ENCODE data around the gene PROS1. TPM values are rescaled to one million over a fixed set of nuclear protein-coding genes. Genes with fewer than 3 reads are reported as not detected.

PROS1 gene
- total and polyA plus RNA-seq, 9 of the 15 experiments (the other 6 are each of a cell fraction or from before 2014, with no cell fraction given), result 5.5 to 50.5 (median 22.7) TPM

- Histone ChIP-seq H3K27ac (ENCODE audit: extremely low read depth, low read depth, low read length) (no peak overlapping the region), H2AFZ (ENCODE audit: low read depth, low read length) (no peak overlapping the region), H3K4me2 (ENCODE audit: insufficient read depth, low read length) (no peak overlapping the region), H3K27me3 (ENCODE audit: control insufficient read depth in 2 of 2, insufficient read depth in 2 of 2, low read length in 2 of 2) (no peaks in the 10 kb centered on the region), H3K9ac (ENCODE audit: insufficient read depth in 1 of 2, low read depth in 2 of 2, low read length in 2 of 2) (no peak overlapping the region), H4K20me1 (replicated peaks; ENCODE audit: control insufficient read depth, insufficient read depth, low read length) (no peaks in the 10 kb centered on the region), H3K79me2 (ENCODE audit: control insufficient read depth, insufficient read depth, low read length) (no peaks in the 10 kb centered on the region), H3K9me3 (replicated peaks; ENCODE audit: control insufficient read depth, insufficient read depth, low read depth, low read length) (no peaks in the 10 kb centered on the region), H3K4me1 (replicated peaks in 1 of 2; ENCODE audit: control insufficient read depth in 2 of 2, insufficient read depth in 2 of 2, low read length in 2 of 2) (peaks cover 0 to 5% of the 10 kb centered on the region in 2 experiments; a peak in 1 of 5 replicates), H3K4me3 (no peak overlapping the region), H3K36me3 (ENCODE audit: control insufficient read depth, insufficient read depth, low read length) (no peaks in the 10 kb centered on the region), H3K9me1 (ENCODE audit: control insufficient read depth, insufficient read depth, low read length) (no peaks in the 10 kb centered on the region)
- WGBS (ENCODE audit: insufficient coverage, low coverage, missing lambda C conversion rate), result 62% methylated on average over 5 of the region's 5 CpGs
- DNase-seq (ENCODE audit: extremely low read depth in 1 of 4, low spot score in 3 of 4) (no peak), FAIRE-seq (no peak), ATAC-seq (no peak)
- CTCF ChIA-PET (ENCODE audit: low intra/inter-chr PET ratio), result no interaction called here
- in situ Hi-C loops (cut with MboI), result no loop called here
- TF ChIP-seq CCAR2 (IDR thresholded peaks at IDR 0.05; ENCODE audit: low read depth, low read length) (no peak), ZFP30 (CRISPR knock-in tag; IDR thresholded peaks at IDR 0.05; ENCODE audit: borderline replicate concordance) (no peak), SIRT6 (IDR thresholded peaks at IDR 0.05; ENCODE audit: low read depth, low read length) (no peak), IFI16 (CRISPR knock-in tag; IDR thresholded peaks at IDR 0.05) (no peak), HNRNPH1 (optimal IDR thresholded peaks at IDR 0.05; ENCODE audit: low read depth, low read length) (no peak)
- BruUV-seq (replicated peaks), result no TSS peak
- intact Hi-C loops (cut with micrococcal nuclease), result no loop called here
- POLR2A ChIA-PET, result no interaction called here
Measured at GRCh38 chr3:93931597-93932229, 42.0 kb downstream of the PROS1 start.

- no peak overlapping the region for H3K27ac ChIP-seq (ENCODE audit: extremely low read depth, low read depth, low read length)
- no peak overlapping the region for H3K4me2 ChIP-seq (ENCODE audit: insufficient read depth, low read length)
- no peak overlapping the region for H2AFZ ChIP-seq (ENCODE audit: low read depth, low read length)
- in situ Hi-C loops (cut with MboI), result no loop called here
- no peak for ATAC-seq
- no peak overlapping the region for H3K9ac ChIP-seq (ENCODE audit: insufficient read depth in 1 of 2, low read depth in 2 of 2, low read length in 2 of 2)
- no peaks in the 10 kb centered on the region for H3K9me3 ChIP-seq (replicated peaks; ENCODE audit: control insufficient read depth, insufficient read depth, low read depth, low read length)
- intact Hi-C loops (cut with micrococcal nuclease), result no loop called here
- H3K4me1 ChIP-seq (replicated peaks in 1 of 2; ENCODE audit: control insufficient read depth in 2 of 2, insufficient read depth in 2 of 2, low read length in 2 of 2), result peaks cover 0 to 2% of the 10 kb centered on the region in 2 experiments; a peak in 1 of 5 replicates
- TF ChIP-seq MAZ (CRISPR knock-in tag; conservative IDR thresholded peaks at IDR 0.05 in 1 of 2, IDR thresholded peaks at IDR 0.05 in 1 of 2) (no peak), KLF6 (CRISPR knock-in tag; IDR thresholded peaks at IDR 0.05; ENCODE audit: borderline replicate concordance) (no peak), U2AF2 (optimal IDR thresholded peaks at IDR 0.05; ENCODE audit: low read depth, low read length) (no peak)
- no TSS peak for BruUV-seq (replicated peaks)
- ChIA-PET POLR2A (no interaction called here), CTCF (ENCODE audit: low intra/inter-chr PET ratio) (no interaction called here)
- peaks cover 4% of the 10 kb centered on the region; the same call in 1 of the 3 replicates for H3K36me3 ChIP-seq (ENCODE audit: control insufficient read depth, insufficient read depth, low read length)
- H3K9me1 ChIP-seq (ENCODE audit: control insufficient read depth, insufficient read depth, low read length), result no peaks in the 10 kb centered on the region
- 39% methylated on average over 3 of the region's 3 CpGs for WGBS (ENCODE audit: insufficient coverage, low coverage, missing lambda C conversion rate)
- no peak for DNase-seq (ENCODE audit: extremely low read depth in 1 of 4, low spot score in 3 of 4)
- no peak for FAIRE-seq
- no peak overlapping the region for H3K4me3 ChIP-seq
- no peaks in the 10 kb centered on the region for H3K79me2 ChIP-seq (ENCODE audit: control insufficient read depth, insufficient read depth, low read length)
- no peaks in the 10 kb centered on the region for H4K20me1 ChIP-seq (replicated peaks; ENCODE audit: control insufficient read depth, insufficient read depth, low read length)
- no peaks in the 10 kb centered on the region for H3K27me3 ChIP-seq (ENCODE audit: control insufficient read depth in 2 of 2, insufficient read depth in 2 of 2, low read length in 2 of 2)
Measured at GRCh38 chr3:93930041-93930440, 43.7 kb downstream of the PROS1 start.

All from K562 (cell line).